SU-DHL-6 (cell line): Measurements from ENCODE around the gene IL17RD.

Source experiments
- CTCF ChIP-seq: fragments of 200-600 bp; sonication (generic); IDR thresholded peaks from one replicate; pipeline ENCODE4 v1.5.1; 2017; ENCODE audit warnings: antibody characterized with exemption, mild to moderate bottlenecking, low read length, moderate library complexity; ENCODE audit not compliant: insufficient read depth, poor library complexity, severe bottlenecking
- EZH2phosphoT487 ChIP-seq: fragments of 200-600 bp; sonication (generic), shearing (Covaris generic); conservative IDR thresholded peaks from 2 replicates; pipeline ENCODE4 v1.6.1; 2018; ENCODE audit warnings: mild to moderate bottlenecking, antibody characterized with exemption, low read length, moderate library complexity, mixed read lengths

- TF ChIP-seq CTCF (no peak), EZH2phosphoT487 (no peak)
Measured at GRCh38 chr3:57169108-57169507, 4.0 kb upstream of the IL17RD start.
